Activated B cell treated with CpG ODN at 0.5 μM for 24 hours (primary cell): ENCODE results near the gene ARHGEF18. TPM values are rescaled to one million over a fixed set of nuclear protein-coding genes. Genes with fewer than 3 reads are reported as not detected.
"Not testable (repeated sequence)": the region's sequence is repeated elsewhere in the genome, so short reads cannot be mapped to it uniquely, and the experiment has no call there.

ENCODE experiments used
- ATAC-seq: fragments of 200-7000 bp; cut with Tn5 transposase; one replicate; pipeline ENCODE4 v1.10.0; 2021; ENCODE audit warnings: low read depth, mild to moderate bottlenecking, moderate library complexity
- CTCF ChIA-PET: fragments of 350-600 bp; sonication (Branson Sonifier 250); formaldehyde crosslinking; loops from one replicate; lab custom pipeline; 2021; ENCODE audit warnings: antibody characterized with exemption; lab: Charles Lee
- POLR2A ChIA-PET: fragments of 350-600 bp; sonication (Branson Sonifier 250); formaldehyde crosslinking; loops from one replicate; lab custom pipeline; 2021; ENCODE audit warnings: antibody characterized with exemption; lab: Charles Lee
- DNase-seq: peaks from one replicate; pipeline ENCODE4 v3.0.0; 2022
- H3K27ac Mint-ChIP-seq: one replicate; pipeline ENCODE4 v1.8.0; 2020; ENCODE audit warnings: mixed read lengths
- H3K27me3 Mint-ChIP-seq: one replicate; pipeline ENCODE4 v1.8.0; 2021; ENCODE audit warnings: mixed read lengths
- H3K36me3 Mint-ChIP-seq: one replicate; pipeline ENCODE4 v1.8.0; 2021; ENCODE audit warnings: low read depth, mixed read lengths
- H3K4me1 Mint-ChIP-seq: one replicate; pipeline ENCODE4 v1.8.0; 2021; ENCODE audit warnings: mixed read lengths
- H3K4me3 Mint-ChIP-seq: one replicate; pipeline ENCODE4 v1.8.0; 2020; ENCODE audit warnings: mild to moderate bottlenecking, mixed read lengths
- H3K9me3 Mint-ChIP-seq: one replicate; pipeline ENCODE4 v1.8.0; 2020; ENCODE audit warnings: mixed read lengths
- CTCF ChIP-seq: fragments of 200-600 bp; IDR thresholded peaks from one replicate; pipeline ENCODE4 v1.8.0; 2022; ENCODE audit warnings: antibody characterized with exemption, mild to moderate bottlenecking
- intact Hi-C: fragments of 100-400 bp; cut with micrococcal nuclease; formaldehyde crosslinking; loops from one replicate; pipeline ENCODE4 v1.15.1; 2024
- total RNA-seq: library from RNA; stranded (reverse); gene quantifications from 2 replicates; pipeline ENCODE4 v1.2.3, GENCODE V29; 2022

Gene ARHGEF18
- total RNA-seq, 1 donor from 2014 or later, result 51.9 TPM

- ATAC-seq, result peak; percentile 81
- POLR2A ChIA-PET, result interaction anchor here (0.6 to 3.4 kb wide), 12 partner anchors 8 to 472 kb away, joined by 3 to 36 read pairs (median 6); partner anchors contain the start of genes ARHGEF18 and TRAPPC5
- Mint-ChIP-seq H3K9me3 (no peaks in the 10 kb centered on the region), H3K4me1 (peaks cover 90% of the 10 kb centered on the region), H3K4me3 (peak overlapping the region; percentile 65), H3K36me3 (no peaks in the 10 kb centered on the region), H3K27ac (peak overlapping the region; percentile 93), H3K27me3 (no peaks in the 10 kb centered on the region)
- peak; percentile 66 for DNase-seq
- intact Hi-C loops, result loop anchor here (1.0 to 5.0 kb wide), 3 partner anchors 8 to 45 kb away; partner anchors contain the start of gene INSR
- TF ChIP-seq CTCF, result no peak
- CTCF ChIA-PET, result interaction anchor here (1.0 to 6.3 kb wide), 6 partner anchors 9 to 235 kb away, joined by 3 to 84 read pairs (median 8); no protein-coding TSS in a partner anchor
Observed at GRCh38 chr19:7337380-7338194, 11.2 kb upstream of the ARHGEF18 start.

- H3K4me3 Mint-ChIP-seq, result peak overlapping the region; percentile 52
- intact Hi-C loops, result loop anchor here (1.0 to 5.0 kb wide), 6 partner anchors 13 to 479 kb away; no protein-coding TSS in a partner anchor
- no peaks in the 10 kb centered on the region for H3K36me3 Mint-ChIP-seq
- CTCF ChIA-PET, result interaction anchor here (0.6 to 6.3 kb wide), 14 partner anchors 9 to 478 kb away, joined by 3 to 84 read pairs (median 4); partner anchors contain the start of gene ZNF557
- H3K9me3 Mint-ChIP-seq, result no peaks in the 10 kb centered on the region
- H3K4me1 Mint-ChIP-seq, result peaks cover 91% of the 10 kb centered on the region
- H3K27me3 Mint-ChIP-seq, result no peaks in the 10 kb centered on the region
- TF ChIP-seq CTCF, result peak; percentile 64
- H3K27ac Mint-ChIP-seq, result peak overlapping the region; percentile 82
- POLR2A ChIA-PET, result interaction anchor here (0.6 to 1.8 kb wide), 6 partner anchors 9 to 192 kb away, joined by 3 to 12 read pairs (median 4); no protein-coding TSS in a partner anchor
- DNase-seq, result peak; percentile 83
- ATAC-seq, result no peak
Observed at GRCh38 chr19:7340959-7341837, 7.5 kb upstream of the ARHGEF18 start.

- ATAC-seq, result no peak
- Mint-ChIP-seq H3K27me3 (no peaks in the 10 kb centered on the region), H3K36me3 (no peaks in the 10 kb centered on the region), H3K4me1 (peaks cover 91% of the 10 kb centered on the region), H3K27ac (peak overlapping the region; percentile 63), H3K4me3 (no peak overlapping the region), H3K9me3 (no peaks in the 10 kb centered on the region)
- TF ChIP-seq CTCF, result no peak
- intact Hi-C loops, result loop anchor here (5.0 kb wide), 1 partner anchor 480 kb away; no protein-coding TSS in a partner anchor
- DNase-seq, result no peak
- CTCF ChIA-PET, result interaction anchor here (0.7 to 6.3 kb wide), 9 partner anchors 10 to 479 kb away, joined by 3 to 84 read pairs (median 4); no protein-coding TSS in a partner anchor
- POLR2A ChIA-PET, result interaction anchor here (0.7 to 1.8 kb wide), 4 partner anchors 13 to 193 kb away, joined by 4 to 12 read pairs (median 6); partner anchors contain the start of gene INSR
Observed at GRCh38 chr19:7342143-7342542, 6.6 kb upstream of the ARHGEF18 start.

GRCh38 chr19:7346488-7346971 lies 2.2 kb upstream of the ARHGEF18 start:
- no peaks in the 10 kb centered on the region for H3K27me3 Mint-ChIP-seq
- no peaks in the 10 kb centered on the region for H3K9me3 Mint-ChIP-seq
- H3K36me3 Mint-ChIP-seq, result peaks cover 9% of the 10 kb centered on the region
- H3K4me3 Mint-ChIP-seq, result peak overlapping the region; percentile 62
- ATAC-seq (no peak), DNase-seq (no peak)
- ChIA-PET CTCF (interaction anchor here (1.3 kb wide), 1 partner anchor 9 kb away, joined by 3 read pairs; no protein-coding TSS in a partner anchor), POLR2A (interaction anchor here (0.7 to 3.6 kb wide), 3 partner anchors 9 to 247 kb away, joined by 6 to 14 read pairs (median 11); no protein-coding TSS in a partner anchor)
- no peak for TF ChIP-seq CTCF
- H3K4me1 Mint-ChIP-seq, result peaks cover 89% of the 10 kb centered on the region
- H3K27ac Mint-ChIP-seq, result peak overlapping the region; percentile 92
- intact Hi-C loops, result loop anchor here (5.0 kb wide), 2 partner anchors 461 to 609 kb away; partner anchors contain the start of genes GPR108 and TRIP10

GRCh38 chr19:7346997-7347396 lies 1.7 kb upstream of the ARHGEF18 start:
- Mint-ChIP-seq H3K36me3 (peaks cover 12% of the 10 kb centered on the region), H3K27ac (peak overlapping the region; percentile 92), H3K4me1 (peaks cover 91% of the 10 kb centered on the region), H3K4me3 (peak overlapping the region; percentile 62)
- DNase-seq, CTCF ChIA-PET, H3K9me3 Mint-ChIP-seq, ATAC-seq, H3K27me3 Mint-ChIP-seq: not testable (repeated sequence)
- POLR2A ChIA-PET, result interaction anchor here (0.7 to 3.6 kb wide), 3 partner anchors 10 to 248 kb away, joined by 6 to 14 read pairs (median 11); no protein-coding TSS in a partner anchor
- intact Hi-C loops, result loop anchor here (5.0 kb wide), 2 partner anchors 460 to 610 kb away; partner anchors contain the start of genes GPR108 and TRIP10
